Measurements from ENCODE around the gene MCTP1. TPM values are rescaled to one million over a fixed set of nuclear protein-coding genes. Genes with fewer than 3 reads are reported as not detected.

The MCTP1 gene
- total RNA-seq (5.7 and 8.7 TPM in 2 replicates), polyA plus RNA-seq (1.1 and 1.3 TPM in 2 replicates)

- peak; percentile 70 for DNase-seq (ENCODE audit: low spot score)
- Histone ChIP-seq H3K4me1 (ENCODE audit: insufficient read depth) (no peaks in the 10 kb centered on the region), H3K36me3 (replicated peaks; ENCODE audit: insufficient read depth, low read depth) (no peaks in the 10 kb centered on the region), H3K4me3 (peak within 1 kb of the TSS; percentile 71), H3K9me3 (ENCODE audit: low read depth) (no peaks in the 10 kb centered on the region), H3K27me3 (peaks cover 61% of the 10 kb centered on the region), H2AFZ (peak within 1 kb of the TSS; percentile 76), H3K27ac (peak within 1 kb of the TSS; percentile 36), H3K9me2 (replicated peaks; ENCODE audit: insufficient read depth) (no peaks in the 10 kb centered on the region), H4K20me1 (ENCODE audit: insufficient read depth, poor library complexity, severe bottlenecking) (no peaks in the 10 kb centered on the region), H3K79me2 (no peaks in the 10 kb centered on the region), H3K4me2 (peak within 1 kb of the TSS; percentile 99)
- WGBS (ENCODE audit: low lambda C conversion rate, missing lambda C conversion rate): under 1% methylated on average over 53 of the region's 83 CpGs
- TF ChIP-seq EZH2phosphoT487 (IDR thresholded peaks at IDR 0.05; ENCODE audit: low read depth, severe bottlenecking, unreplicated experiment) (no peak), EZH2 (IDR thresholded peaks at IDR 0.05; ENCODE audit: borderline replicate concordance) (no peak)
- TF ChIP-seq, protein P1, sequence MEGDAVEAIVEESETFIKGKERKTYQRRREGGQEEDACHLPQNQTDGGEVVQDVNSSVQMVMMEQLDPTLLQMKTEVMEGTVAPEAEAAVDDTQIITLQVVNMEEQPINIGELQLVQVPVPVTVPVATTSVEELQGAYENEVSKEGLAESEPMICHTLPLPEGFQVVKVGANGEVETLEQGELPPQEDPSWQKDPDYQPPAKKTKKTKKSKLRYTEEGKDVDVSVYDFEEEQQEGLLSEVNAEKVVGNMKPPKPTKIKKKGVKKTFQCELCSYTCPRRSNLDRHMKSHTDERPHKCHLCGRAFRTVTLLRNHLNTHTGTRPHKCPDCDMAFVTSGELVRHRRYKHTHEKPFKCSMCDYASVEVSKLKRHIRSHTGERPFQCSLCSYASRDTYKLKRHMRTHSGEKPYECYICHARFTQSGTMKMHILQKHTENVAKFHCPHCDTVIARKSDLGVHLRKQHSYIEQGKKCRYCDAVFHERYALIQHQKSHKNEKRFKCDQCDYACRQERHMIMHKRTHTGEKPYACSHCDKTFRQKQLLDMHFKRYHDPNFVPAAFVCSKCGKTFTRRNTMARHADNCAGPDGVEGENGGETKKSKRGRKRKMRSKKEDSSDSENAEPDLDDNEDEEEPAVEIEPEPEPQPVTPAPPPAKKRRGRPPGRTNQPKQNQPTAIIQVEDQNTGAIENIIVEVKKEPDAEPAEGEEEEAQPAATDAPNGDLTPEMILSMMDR (IDR thresholded peaks at IDR 0.05; ENCODE audit: poor library complexity): peak; percentile 20
Observed at GRCh38 chr5:95284572-95285408, at the start of gene MCTP1. Gene MCTP1, minus strand, starts transcription at chr5:95285094.

- H3K79me2 ChIP-seq: no peaks in the 10 kb centered on the region
- H3K9me2 ChIP-seq (replicated peaks; ENCODE audit: insufficient read depth): no peaks in the 10 kb centered on the region
- no peak overlapping the region for H2AFZ ChIP-seq
- no peak overlapping the region for H3K4me2 ChIP-seq
- no peak overlapping the region for H3K27ac ChIP-seq
- no peaks in the 10 kb centered on the region for H3K36me3 ChIP-seq (replicated peaks; ENCODE audit: insufficient read depth, low read depth)
- H3K9me3 ChIP-seq (ENCODE audit: low read depth): no peaks in the 10 kb centered on the region
- H4K20me1 ChIP-seq (ENCODE audit: insufficient read depth, poor library complexity, severe bottlenecking): no peaks in the 10 kb centered on the region
- H3K4me3 ChIP-seq: no peak overlapping the region
- H3K27me3 ChIP-seq: no peaks in the 10 kb centered on the region
- DNase-seq (ENCODE audit: low spot score): no peak
- TF ChIP-seq EZH2phosphoT487 (IDR thresholded peaks at IDR 0.05; ENCODE audit: low read depth, severe bottlenecking, unreplicated experiment) (no peak), EZH2 (IDR thresholded peaks at IDR 0.05; ENCODE audit: borderline replicate concordance) (no peak)
- TF ChIP-seq, protein P1 (IDR thresholded peaks at IDR 0.05; ENCODE audit: poor library complexity): no peak
- 88% methylated on average over 3 of the region's 3 CpGs for WGBS (ENCODE audit: low lambda C conversion rate, missing lambda C conversion rate)
- no peaks in the 10 kb centered on the region for H3K4me1 ChIP-seq (ENCODE audit: insufficient read depth)
Observed at GRCh38 chr5:95332158-95332557, 47.3 kb upstream of the MCTP1 start.

GRCh38 chr5:95331358-95331757 lies 46.5 kb upstream of the MCTP1 start:
- Histone ChIP-seq H3K9me3 (ENCODE audit: low read depth) (no peaks in the 10 kb centered on the region), H4K20me1 (ENCODE audit: insufficient read depth, poor library complexity, severe bottlenecking) (no peaks in the 10 kb centered on the region), H3K27ac (no peak overlapping the region), H3K4me2 (no peak overlapping the region), H2AFZ (no peak overlapping the region), H3K4me3 (no peak overlapping the region), H3K27me3 (no peaks in the 10 kb centered on the region), H3K36me3 (replicated peaks; ENCODE audit: insufficient read depth, low read depth) (no peaks in the 10 kb centered on the region), H3K9me2 (replicated peaks; ENCODE audit: insufficient read depth) (no peaks in the 10 kb centered on the region), H3K79me2 (no peaks in the 10 kb centered on the region), H3K4me1 (ENCODE audit: insufficient read depth) (no peaks in the 10 kb centered on the region)
- no peak for DNase-seq (ENCODE audit: low spot score)
- TF ChIP-seq, protein P1 (IDR thresholded peaks at IDR 0.05; ENCODE audit: poor library complexity): no peak
- no peak for TF ChIP-seq EZH2phosphoT487 (IDR thresholded peaks at IDR 0.05; ENCODE audit: low read depth, severe bottlenecking, unreplicated experiment)
- TF ChIP-seq EZH2 (IDR thresholded peaks at IDR 0.05; ENCODE audit: borderline replicate concordance): no peak
- 85% methylated on average over 3 of the region's 3 CpGs for WGBS (ENCODE audit: low lambda C conversion rate, missing lambda C conversion rate)

Data from hepatocyte (in vitro differentiated cells).